Measurements from ENCODE around the gene PTPRN2.

PTPRN2 gene

GRCh38 chr7:157650131-157650631, 937.4 kb downstream of the PTPRN2 start:
- no peak overlapping the region for H3K4me3 ChIP-seq (ENCODE audit: low read depth, low read length)
- no peak for TF ChIP-seq CTCF (conservative IDR thresholded peaks at IDR 0.05; ENCODE audit: low read depth, low read length)
- DNase-seq (ENCODE audit: low read depth) = no peak

- no peak for DNase-seq (ENCODE audit: low read depth)
- H3K4me3 ChIP-seq (ENCODE audit: low read depth, low read length) = no peak overlapping the region
- TF ChIP-seq CTCF (conservative IDR thresholded peaks at IDR 0.05; ENCODE audit: low read depth, low read length) = no peak
Observed at GRCh38 chr7:157646551-157646950, 941.1 kb downstream of the PTPRN2 start.

GRCh38 chr7:157645539-157645938, 942.1 kb downstream of the PTPRN2 start:
- no peak for TF ChIP-seq CTCF (conservative IDR thresholded peaks at IDR 0.05; ENCODE audit: low read depth, low read length)
- H3K4me3 ChIP-seq (ENCODE audit: low read depth, low read length) = no peak overlapping the region
- DNase-seq (ENCODE audit: low read depth) = no peak

- no peak overlapping the region for H3K4me3 ChIP-seq (ENCODE audit: low read depth, low read length)
- DNase-seq (ENCODE audit: low read depth) = no peak
- TF ChIP-seq CTCF (conservative IDR thresholded peaks at IDR 0.05; ENCODE audit: low read depth, low read length) = no peak
Observed at GRCh38 chr7:157644946-157645345, 942.7 kb downstream of the PTPRN2 start.

- TF ChIP-seq CTCF (conservative IDR thresholded peaks at IDR 0.05; ENCODE audit: low read depth, low read length) = no peak
- DNase-seq (ENCODE audit: low read depth) = no peak
- H3K4me3 ChIP-seq (ENCODE audit: low read depth, low read length) = no peak overlapping the region
Observed at GRCh38 chr7:157643525-157643970, 944.1 kb downstream of the PTPRN2 start.

- H3K4me3 ChIP-seq (ENCODE audit: low read depth, low read length) = no peak overlapping the region
- no peak for TF ChIP-seq CTCF (conservative IDR thresholded peaks at IDR 0.05; ENCODE audit: low read depth, low read length)
- no peak for DNase-seq (ENCODE audit: low read depth)
Observed at GRCh38 chr7:157641866-157642265, 945.8 kb downstream of the PTPRN2 start.

GRCh38 chr7:157640144-157640543, 947.5 kb downstream of the PTPRN2 start:
- no peak for TF ChIP-seq CTCF (conservative IDR thresholded peaks at IDR 0.05; ENCODE audit: low read depth, low read length)
- no peak for DNase-seq (ENCODE audit: low read depth)
- no peak overlapping the region for H3K4me3 ChIP-seq (ENCODE audit: low read depth, low read length)

Data from choroid plexus epithelial cell (primary cell).